Trophoblast cell (in vitro differentiated cells and primary cell): Measurements from ENCODE around the gene FOXK1.

ENCODE experiments used
- DNase-seq, 2 donors: peaks; one replicate each; pipeline ENCODE4 v3.0.0-alpha.2; 2016
- H2AFZ ChIP-seq: 2 replicates; pipeline ENCODE4 v1.6.1; 2013; ENCODE audit warnings: low read length, moderate library complexity, mild to moderate bottlenecking; ENCODE audit not compliant: insufficient read depth, poor library complexity
- H2AK5ac ChIP-seq: 2 replicates; pipeline ENCODE4 v1.6.1; 2013; ENCODE audit warnings: mild to moderate bottlenecking, low read length
- H2BK120ac ChIP-seq: 2 replicates; pipeline ENCODE4 v1.6.1; 2013; ENCODE audit warnings: low read length, mild to moderate bottlenecking, moderate library complexity; ENCODE audit not compliant: insufficient read depth, poor library complexity
- H2BK12ac ChIP-seq: 2 replicates; pipeline ENCODE4 v1.6.1; 2013; ENCODE audit warnings: mild to moderate bottlenecking, low read length, moderate library complexity
- H2BK5ac ChIP-seq: 2 replicates; pipeline ENCODE4 v1.6.1; 2013; ENCODE audit warnings: low read length, low read depth, moderate library complexity, mild to moderate bottlenecking; ENCODE audit not compliant: poor library complexity
- H3K14ac ChIP-seq: 2 replicates; pipeline ENCODE4 v1.6.1; 2013; ENCODE audit warnings: mild to moderate bottlenecking, low read length
- H3K18ac ChIP-seq: 2 replicates; pipeline ENCODE4 v1.6.1; 2013; ENCODE audit warnings: mild to moderate bottlenecking, low read length
- H3K23ac ChIP-seq: 2 replicates; pipeline ENCODE4 v1.6.1; 2013; ENCODE audit warnings: low read length
- H3K27ac ChIP-seq: 2 replicates; pipeline ENCODE4 v1.5.1; 2013; ENCODE audit warnings: low read depth, mild to moderate bottlenecking, inconsistent platforms, low read length, moderate library complexity
- H3K27me3 ChIP-seq: 2 replicates; pipeline ENCODE4 v1.6.1; 2013; ENCODE audit warnings: inconsistent platforms, mild to moderate bottlenecking, low read length, moderate library complexity; ENCODE audit not compliant: insufficient read depth
- H3K36me3 ChIP-seq, 2 experiments: 1 replicate in 1 of 2; 2 replicates in 1 of 2; pipeline ENCODE4 v1.6.1; 2013; ENCODE audit warnings: low read length in 2 of 2, mild to moderate bottlenecking in 2 of 2, moderate library complexity in 1 of 2; ENCODE audit not compliant: insufficient read depth in 2 of 2, control insufficient read depth in 1 of 2
- H3K4ac ChIP-seq: 2 replicates; pipeline ENCODE4 v1.6.1; 2013; ENCODE audit warnings: low read depth, mild to moderate bottlenecking, low read length, moderate library complexity
- H3K4me1 ChIP-seq, 2 experiments: 1 replicate in 1 of 2; 2 replicates in 1 of 2; pipeline ENCODE4 v1.6.1; 2013; ENCODE audit warnings: low read length in 2 of 2, mild to moderate bottlenecking in 2 of 2, moderate library complexity in 1 of 2; ENCODE audit not compliant: insufficient read depth in 2 of 2, control insufficient read depth in 1 of 2
- H3K4me2 ChIP-seq: 2 replicates; pipeline ENCODE4 v1.6.1; 2013; ENCODE audit warnings: inconsistent platforms, mild to moderate bottlenecking, low read length, moderate library complexity
- H3K4me3 ChIP-seq: 2 replicates; pipeline ENCODE4 v1.5.1; 2013; ENCODE audit warnings: mild to moderate bottlenecking, low read depth, low read length, inconsistent platforms
- H3K79me1 ChIP-seq: one replicate; pipeline ENCODE4 v1.6.1; 2013; ENCODE audit warnings: low read length
- H3K79me2 ChIP-seq: 2 replicates; pipeline ENCODE4 v1.6.1; 2013; ENCODE audit warnings: low read length, mild to moderate bottlenecking; ENCODE audit not compliant: control insufficient read depth, insufficient read depth, poor library complexity
- H3K9ac ChIP-seq: 2 replicates; pipeline ENCODE4 v1.6.1; 2013; ENCODE audit warnings: mild to moderate bottlenecking, low read length
- H3K9me3 ChIP-seq: 2 replicates; pipeline ENCODE4 v1.6.1; 2013; ENCODE audit warnings: low read depth, mild to moderate bottlenecking, control low read depth, inconsistent platforms, low read length; ENCODE audit not compliant: insufficient read depth
- H4K12ac ChIP-seq: 2 replicates; pipeline ENCODE4 v1.6.1; 2013; ENCODE audit warnings: low read depth, mild to moderate bottlenecking, low read length, moderate library complexity
- H4K8ac ChIP-seq: 2 replicates; pipeline ENCODE4 v1.6.1; 2013; ENCODE audit warnings: low read depth, mild to moderate bottlenecking, low read length, moderate library complexity
- H4K91ac ChIP-seq: one replicate; pipeline ENCODE4 v1.6.1; 2013; ENCODE audit warnings: low read depth, mild to moderate bottlenecking, low read length, moderate library complexity
- WGBS: extraction: QIAGEN DNeasy Blood & Tissue Kit; methylation state at CpG from one replicate; pipeline ENCODE4 v1.1.7; 2013; ENCODE audit warnings: missing lambda C conversion rate; ENCODE audit not compliant: insufficient read length, insufficient coverage; ENCODE audit errors: extremely low coverage; 5-methylcytosine and 5-hydroxymethylcytosine counted together

Gene FOXK1

GRCh38 chr7:4742852-4743251 is 60.8 kb downstream of the FOXK1 start:
- Histone ChIP-seq H2AFZ (no peak overlapping the region), H3K36me3 (peaks cover 14 to 16% of the 10 kb centered on the region in 2 experiments), H2AK5ac (peak overlapping the region; percentile 56), H3K23ac (no peak overlapping the region), H3K79me1 (peaks cover 18% of the 10 kb centered on the region), H3K27me3 (no peaks in the 10 kb centered on the region), H3K4me2 (no peak overlapping the region), H3K4me3 (no peak overlapping the region), H2BK12ac (peak overlapping the region; percentile 24), H2BK5ac (no peak overlapping the region), H3K9ac (no peak overlapping the region), H3K4me1 (peaks cover 18 to 20% of the 10 kb centered on the region in 2 experiments), H4K12ac (no peak overlapping the region), H4K8ac (no peak overlapping the region), H3K79me2 (peaks cover 2% of the 10 kb centered on the region), H4K91ac (no peak overlapping the region), H3K18ac (no peak overlapping the region), H2BK120ac (no peak overlapping the region), H3K9me3 (no peaks in the 10 kb centered on the region), H3K4ac (no peak overlapping the region), H3K14ac (no peak overlapping the region), H3K27ac (no peak overlapping the region)
- DNase-seq, result no peak
- WGBS, result no CpG with 5 or more reads among the region's 10 CpGs

GRCh38 chr7:4744391-4745264 is 62.5 kb downstream of the FOXK1 start:
- peaks cover 7% of the 10 kb centered on the region in 2 experiments for H3K4me1 ChIP-seq
- WGBS, result no CpG with 5 or more reads among the region's 31 CpGs
- peak overlapping the region; percentile 27 for H4K12ac ChIP-seq
- H2BK5ac ChIP-seq, result peak overlapping the region; percentile 67
- H3K18ac ChIP-seq, result peak overlapping the region; percentile 64
- H3K27ac ChIP-seq, result peak overlapping the region; percentile 75
- H2BK12ac ChIP-seq, result peak overlapping the region; percentile 87
- H3K14ac ChIP-seq, result peak overlapping the region; percentile 58
- no peaks in the 10 kb centered on the region for H3K9me3 ChIP-seq
- peak; percentile 89 to 92 for DNase-seq
- peak overlapping the region; percentile 68 for H4K8ac ChIP-seq
- peak overlapping the region; percentile 86 for H4K91ac ChIP-seq
- H2AK5ac ChIP-seq, result peak overlapping the region; percentile 44
- peak overlapping the region; percentile 5 for H2AFZ ChIP-seq
- H3K4me2 ChIP-seq, result peak overlapping the region; percentile 30
- H3K4ac ChIP-seq, result peak overlapping the region; percentile 10
- H3K79me1 ChIP-seq, result peaks cover 9% of the 10 kb centered on the region
- H2BK120ac ChIP-seq, result peak overlapping the region; percentile 48
- H3K36me3 ChIP-seq, result peaks cover 22 to 23% of the 10 kb centered on the region in 2 experiments
- peaks cover 2% of the 10 kb centered on the region for H3K79me2 ChIP-seq
- no peaks in the 10 kb centered on the region for H3K27me3 ChIP-seq
- H3K4me3 ChIP-seq, result no peak overlapping the region
- H3K9ac ChIP-seq, result peak overlapping the region; percentile 39
- H3K23ac ChIP-seq, result no peak overlapping the region

- H3K36me3 ChIP-seq, result peaks cover 25% of the 10 kb centered on the region in 2 experiments
- H3K4me3 ChIP-seq, result no peak overlapping the region
- H3K27ac ChIP-seq, result peak overlapping the region; percentile 75
- peaks cover 2% of the 10 kb centered on the region for H3K79me2 ChIP-seq
- peak overlapping the region; percentile 56 for H4K91ac ChIP-seq
- no peak overlapping the region for H3K14ac ChIP-seq
- WGBS, result no CpG with 5 or more reads among the region's 18 CpGs
- H3K23ac ChIP-seq, result no peak overlapping the region
- H2BK5ac ChIP-seq, result no peak overlapping the region
- peaks cover 8% of the 10 kb centered on the region for H3K79me1 ChIP-seq
- H4K12ac ChIP-seq, result no peak overlapping the region
- H2AK5ac ChIP-seq, result no peak overlapping the region
- H3K9ac ChIP-seq, result no peak overlapping the region
- H3K4me1 ChIP-seq, result peaks cover 5% of the 10 kb centered on the region in 2 experiments
- H3K4ac ChIP-seq, result no peak overlapping the region
- H2BK12ac ChIP-seq, result no peak overlapping the region
- no peak overlapping the region for H2AFZ ChIP-seq
- H3K4me2 ChIP-seq, result peak overlapping the region; percentile 30
- no peaks in the 10 kb centered on the region for H3K9me3 ChIP-seq
- H4K8ac ChIP-seq, result no peak overlapping the region
- no peak overlapping the region for H3K18ac ChIP-seq
- no peak for DNase-seq
- no peak overlapping the region for H2BK120ac ChIP-seq
- no peaks in the 10 kb centered on the region for H3K27me3 ChIP-seq
Measured at GRCh38 chr7:4745265-4745919, 63.3 kb downstream of the FOXK1 start.

GRCh38 chr7:4745971-4746919 is 64.2 kb downstream of the FOXK1 start:
- H3K9ac ChIP-seq, result no peak overlapping the region
- peak overlapping the region; percentile 3 for H2BK12ac ChIP-seq

More at GRCh38 chr7:4745971-4746919, 64.2 kb downstream of the FOXK1 start:
- H3K4ac ChIP-seq, result no peak overlapping the region
- H2AK5ac ChIP-seq, result no peak overlapping the region
- H2BK120ac ChIP-seq, result no peak overlapping the region
- DNase-seq, result peak; percentile 67 to 87
- H3K79me2 ChIP-seq, result peaks cover 2% of the 10 kb centered on the region
- no peak overlapping the region for H2AFZ ChIP-seq
- no peak overlapping the region for H3K4me2 ChIP-seq
- H4K12ac ChIP-seq, result no peak overlapping the region
- no peak overlapping the region for H3K18ac ChIP-seq
- H4K91ac ChIP-seq, result no peak overlapping the region
- peaks cover 25% of the 10 kb centered on the region in 2 experiments for H3K36me3 ChIP-seq
- H3K4me3 ChIP-seq, result no peak overlapping the region
- peaks cover 5% of the 10 kb centered on the region in 2 experiments for H3K4me1 ChIP-seq
- H3K27ac ChIP-seq, result peak overlapping the region; percentile 75
- H3K23ac ChIP-seq, result no peak overlapping the region
- H4K8ac ChIP-seq, result no peak overlapping the region
- no CpG with 5 or more reads among the region's 12 CpGs for WGBS
- H2BK5ac ChIP-seq, result no peak overlapping the region
- H3K79me1 ChIP-seq, result peaks cover 8% of the 10 kb centered on the region
- no peak overlapping the region for H3K14ac ChIP-seq
- H3K9me3 ChIP-seq, result no peaks in the 10 kb centered on the region
- H3K27me3 ChIP-seq, result no peaks in the 10 kb centered on the region
